Peyer's patch (tissue), 4 donors: ENCODE results near the gene CRTC1.

Source experiments
- POLR2A ChIP-seq, 2 donors: fragments of 450-650 bp; IDR thresholded peaks; one replicate each; pipeline ENCODE4 v1.5.1; 2017; ENCODE audit warnings: antibody characterized with exemption in 2 of 2, mild to moderate bottlenecking in 2 of 2, moderate library complexity in 2 of 2
- TF ChIP-seq, protein P1 (sequence below), 6 experiments: fragments of 450-650 bp in 4 of 6; fragments of 200-600 bp in 2 of 6; sonication (generic) in 1 of 6; IDR thresholded peaks; one replicate each; pipeline ENCODE4 v1.5.1; 2017 to 2019; ENCODE audit warnings: antibody characterized with exemption in 6 of 6, mild to moderate bottlenecking in 3 of 6, moderate library complexity in 1 of 6

GRCh38 chr19:18760440-18761383 lies 77.2 kb downstream of the CRTC1 start:
- TF ChIP-seq, protein P1, sequence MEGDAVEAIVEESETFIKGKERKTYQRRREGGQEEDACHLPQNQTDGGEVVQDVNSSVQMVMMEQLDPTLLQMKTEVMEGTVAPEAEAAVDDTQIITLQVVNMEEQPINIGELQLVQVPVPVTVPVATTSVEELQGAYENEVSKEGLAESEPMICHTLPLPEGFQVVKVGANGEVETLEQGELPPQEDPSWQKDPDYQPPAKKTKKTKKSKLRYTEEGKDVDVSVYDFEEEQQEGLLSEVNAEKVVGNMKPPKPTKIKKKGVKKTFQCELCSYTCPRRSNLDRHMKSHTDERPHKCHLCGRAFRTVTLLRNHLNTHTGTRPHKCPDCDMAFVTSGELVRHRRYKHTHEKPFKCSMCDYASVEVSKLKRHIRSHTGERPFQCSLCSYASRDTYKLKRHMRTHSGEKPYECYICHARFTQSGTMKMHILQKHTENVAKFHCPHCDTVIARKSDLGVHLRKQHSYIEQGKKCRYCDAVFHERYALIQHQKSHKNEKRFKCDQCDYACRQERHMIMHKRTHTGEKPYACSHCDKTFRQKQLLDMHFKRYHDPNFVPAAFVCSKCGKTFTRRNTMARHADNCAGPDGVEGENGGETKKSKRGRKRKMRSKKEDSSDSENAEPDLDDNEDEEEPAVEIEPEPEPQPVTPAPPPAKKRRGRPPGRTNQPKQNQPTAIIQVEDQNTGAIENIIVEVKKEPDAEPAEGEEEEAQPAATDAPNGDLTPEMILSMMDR (IDR thresholded peaks at IDR 0.05): no peak
- TF ChIP-seq POLR2A (IDR thresholded peaks at IDR 0.05): no peak
